Kidney (tissue), 22 donors: ENCODE measurements around the gene ZNF93. TPM values are rescaled to one million over a fixed set of nuclear protein-coding genes. Genes with fewer than 3 reads are reported as not detected.
"Not testable (repeated sequence)": the region's sequence is repeated elsewhere in the genome, so short reads cannot be mapped to it uniquely, and the experiment has no call there.

Experiments used
- DNase-seq, 5 donors: peaks; one replicate each; pipeline ENCODE4 v3.0.0-alpha.2; 2013 to 2020
- FAIRE-seq: peaks from 2 replicates; lab custom pipeline; 2012; peaks lifted over from hg19 to GRCh38; lab: Jason Lieb, UNC
- H3K27ac ChIP-seq, 2 donors: one replicate each; pipeline ENCODE4 v1.7.0; 2013; ENCODE audit warnings: low read depth in 2 of 2, low read length in 2 of 2, inconsistent platforms in 1 of 2
- H3K27me3 ChIP-seq: one replicate; pipeline ENCODE4 v1.7.1; 2013; ENCODE audit warnings: low read length, inconsistent platforms; ENCODE audit not compliant: control insufficient read depth, insufficient read depth
- H3K36me3 ChIP-seq, 3 donors: one replicate each; pipeline versions ENCODE4 v1.7.0 to v1.7.1; 2013; ENCODE audit warnings: low read length in 3 of 3, control low read depth in 1 of 3, inconsistent platforms in 1 of 3; ENCODE audit not compliant: insufficient read depth in 3 of 3, control insufficient read depth in 2 of 3
- H3K4me1 ChIP-seq, 3 donors: one replicate each; pipeline versions ENCODE4 v1.7.0 to v1.7.1; 2013; ENCODE audit warnings: low read length in 3 of 3, inconsistent platforms in 1 of 3, low read depth in 1 of 3; ENCODE audit not compliant: control insufficient read depth in 2 of 3, insufficient read depth in 2 of 3
- H3K4me3 ChIP-seq, 3 donors: one replicate each; pipeline versions ENCODE4 v1.7.0 to v1.8.1; 2013; ENCODE audit warnings: low read length in 3 of 3, control low read depth in 1 of 3, inconsistent platforms in 1 of 3
- H3K9ac ChIP-seq, 3 donors: one replicate each; pipeline versions ENCODE4 v1.7.0 to v1.7.1; 2013; ENCODE audit warnings: low read length in 3 of 3, control low read depth in 1 of 3, inconsistent platforms in 1 of 3
- H3K9me3 ChIP-seq, 3 donors: one replicate each; pipeline versions ENCODE4 v1.7.0 to v1.7.1; 2013; ENCODE audit warnings: low read length in 3 of 3, control low read depth in 1 of 3, inconsistent platforms in 1 of 3; ENCODE audit not compliant: control insufficient read depth in 2 of 3, insufficient read depth in 1 of 3
- CTCF ChIP-seq: IDR thresholded peaks from 3 replicates; pipeline ENCODE4 v1.5.1; 2012; ENCODE audit warnings: mild to moderate bottlenecking, moderate library complexity, borderline replicate concordance; ENCODE audit not compliant: insufficient read depth; ENCODE audit errors: extremely low read depth
- intact Hi-C: fragments of 100-400 bp; cut with DNase I; formaldehyde crosslinking; loops from one replicate; pipeline ENCODE4 v1.11.1; 2022
- long read RNA-seq, 10 donors: library from polyadenylated mRNA in 1 of 10; unstranded in 1 of 10; transcript quantifications; one replicate each; pipeline ENCODE4 v2.0.0 and lab custom pipeline, GENCODE V29; 2021 to 2026
- polyA plus RNA-seq: library from polyadenylated mRNA; stranded (reverse); fragments of 350-450 nt; fragmentation: Illumina TruSeq; extraction: RNeasy Lipid Tissue Mini Kit (QIAGEN cat#74804); gene quantifications from one replicate; pipeline ENCODE4 v1.2.3, GENCODE V29; 2014; ENCODE audit warnings: low read depth, low replicate concordance; ENCODE audit not compliant: insufficient read depth
- total RNA-seq: library from RNA; stranded (reverse); fragmentation: NEBNext Ultra II Directional; extraction: Animal tissue kit (Norgen Biotek cat#: 25700); gene quantifications from one replicate; pipeline ENCODE4 v1.2.1, GENCODE V29; 2021
- donor health status: control.
- donor health status: control.
- donor health status: control.
- donor health status: control.
- donor health status: control.
- donor health status: DM: yes; HTN: yes; CAD: no.
- donor health status: Normal renal cell carcinoma (clear cell type).

ZNF93 gene
- total RNA-seq (4.5 TPM), polyA plus RNA-seq (1.9 TPM)
- long read RNA-seq, donor 1, transcript ZNF93-201 (4 exons, 2,648 nt): major isoform, 5 of 5 reads
- long read RNA-seq, donor 1, partial matches to known transcripts: 0 of 5 reads
- long read RNA-seq, donor 1, other reads (novel, unspliced or antisense): 0 of 5 reads
- long read RNA-seq, donor 2, partial matches to known transcripts: 0 of 4 reads
- long read RNA-seq, donor 2, other reads (novel, unspliced or antisense): 0 of 4 reads
- long read RNA-seq, donor 3, partial matches to known transcripts: 0 of 2 reads
- long read RNA-seq, donor 3, other reads (novel, unspliced or antisense): 0 of 2 reads
- long read RNA-seq, donor 4, partial matches to known transcripts: 0 of 1 reads
- long read RNA-seq, donor 4, other reads (novel, unspliced or antisense): 0 of 1 reads
- long read RNA-seq, donor 5: 0 reads
- long read RNA-seq, donor 6, partial matches to known transcripts: 0 of 1 reads
- long read RNA-seq, donor 6, other reads (novel, unspliced or antisense): 0 of 1 reads
- long read RNA-seq, donor 7: 0 reads
- long read RNA-seq, donor 8, partial matches to known transcripts: 0 of 2 reads
- long read RNA-seq, donor 8, other reads (novel, unspliced or antisense): 0 of 2 reads
- long read RNA-seq, donor 9, partial matches to known transcripts: 0 of 1 reads
- long read RNA-seq, donor 9, other reads (novel, unspliced or antisense): 0 of 1 reads
- long read RNA-seq, donor 10, partial matches to known transcripts: 5 of 7 reads
- long read RNA-seq, donor 10, other reads (novel, unspliced or antisense): 0 of 7 reads

- Histone ChIP-seq H3K4me1 (no peaks in the 10 kb centered on the region), H3K27ac (peak within 1 kb of the TSS; percentile 66 to 89), H3K4me3 (peak within 1 kb of the TSS; percentile 92 to 95 (median 93)), H3K27me3 (no peaks in the 10 kb centered on the region), H3K9me3 (peaks cover 0 to 3% (median 0%) of the 10 kb centered on the region in 3 donors), H3K9ac (peak within 1 kb of the TSS; percentile 64 to 92 (median 83)), H3K36me3 (no peaks in the 10 kb centered on the region)
- DNase-seq: peak; percentile 96 to 99 (median 98)
- no peak for TF ChIP-seq CTCF
- intact Hi-C loops: no loop called here
- peak; percentile 96 for FAIRE-seq
Measured at GRCh38 chr19:19900729-19901444, at the start of gene ZNF93. TSS of gene ZNF93 (plus strand) at chr19:19900946. CDS start at chr19:19901089, 143 bp downstream.

- H3K9ac ChIP-seq, intact Hi-C loops, H3K27me3 ChIP-seq, H3K9me3 ChIP-seq, DNase-seq, H3K36me3 ChIP-seq, H3K27ac ChIP-seq, H3K4me3 ChIP-seq, FAIRE-seq, H3K4me1 ChIP-seq: not testable (repeated sequence)
Measured at GRCh38 chr19:19851740-19852139, 49.0 kb upstream of the ZNF93 start.

- Histone ChIP-seq H3K9me3 (no peaks in the 10 kb centered on the region), H3K4me1 (no peaks in the 10 kb centered on the region), H3K36me3 (no peaks in the 10 kb centered on the region), H3K4me3 (no peak overlapping the region), H3K27ac (no peak overlapping the region), H3K27me3 (no peaks in the 10 kb centered on the region), H3K9ac (no peak overlapping the region)
- intact Hi-C loops: no loop called here
- no peak for TF ChIP-seq CTCF
- FAIRE-seq (no peak), DNase-seq (no peak)
Measured at GRCh38 chr19:19858751-19859150, 42.0 kb upstream of the ZNF93 start.
